Lung (tissue), 12 donors: Measurements from ENCODE around the gene GSTT2B. TPM values are rescaled to one million over a fixed set of nuclear protein-coding genes. Genes with fewer than 3 reads are reported as not detected.
"Not testable (repeated sequence)": the region's sequence is repeated elsewhere in the genome, so short reads cannot be mapped to it uniquely, and the experiment has no call there.

Experiments used
- ATAC-seq: fragments of 200-7000 bp; cut with Tn5 transposase; one replicate; pipeline ENCODE4 v1.9.1; 2020; ENCODE audit warnings: moderate number of reproducible peaks; ENCODE audit not compliant: insufficient read depth, low FRiP score
- DNase-seq, 3 donors: peaks; one replicate each; pipeline ENCODE4 v3.0.0-alpha.2; 2013 to 2017
- H3K27ac ChIP-seq, 2 donors: one replicate each; pipeline ENCODE4 v1.5.1; 2013; ENCODE audit warnings: mild to moderate bottlenecking in 2 of 2, moderate library complexity in 2 of 2, control low read depth in 1 of 2, inconsistent platforms in 1 of 2, low read depth in 1 of 2, low read length in 1 of 2
- H3K27me3 ChIP-seq, 3 donors: one replicate each; pipeline ENCODE4 v1.5.1; 2013; ENCODE audit warnings: low read length in 2 of 3; ENCODE audit not compliant: control insufficient read depth in 3 of 3, insufficient read depth in 3 of 3
- H3K36me3 ChIP-seq, 4 donors: one replicate each; pipeline ENCODE4 v1.5.1; 2013; ENCODE audit warnings: low read length in 4 of 4, mild to moderate bottlenecking in 1 of 4, moderate library complexity in 1 of 4; ENCODE audit not compliant: control insufficient read depth in 4 of 4, insufficient read depth in 4 of 4
- H3K4me1 ChIP-seq, 5 donors: one replicate each; pipeline ENCODE4 v1.5.1; 2013; ENCODE audit warnings: low read length in 5 of 5, mild to moderate bottlenecking in 2 of 5, moderate library complexity in 1 of 5; ENCODE audit not compliant: control insufficient read depth in 5 of 5, insufficient read depth in 5 of 5
- H3K4me3 ChIP-seq: one replicate; pipeline ENCODE4 v1.5.1; 2013; ENCODE audit warnings: mild to moderate bottlenecking, control low read depth, moderate library complexity
- H3K9ac ChIP-seq, 2 donors: one replicate each; pipeline ENCODE4 v1.5.1; 2013; ENCODE audit warnings: low read length in 2 of 2, control low read depth in 1 of 2; ENCODE audit not compliant: insufficient read depth in 1 of 2
- H3K9me3 ChIP-seq, 4 donors: one replicate each; pipeline ENCODE4 v1.5.1; 2013; ENCODE audit warnings: low read length in 3 of 4, mild to moderate bottlenecking in 1 of 4, moderate library complexity in 1 of 4; ENCODE audit not compliant: control insufficient read depth in 4 of 4, insufficient read depth in 3 of 4
- WGBS, 2 donors: extraction: QIAGEN DNeasy Blood & Tissue Kit; methylation state at CpG; one replicate each; pipeline ENCODE4 v1.1.7; 2013; 5-methylcytosine and 5-hydroxymethylcytosine counted together
- polyA plus RNA-seq, 2 donors: library from polyadenylated mRNA; stranded (reverse); fragments of 200-250 nt; gene quantifications; one replicate each; pipeline ENCODE4 v1.2.1, GENCODE V29; 2013
- total RNA-seq, 2 donors: library from RNA; depleted of rRNA in 1 of 2; stranded (reverse); fragments of >200 nt in 1 of 2; gene quantifications; one replicate each; pipeline ENCODE4 v1.2.1, GENCODE V29; 2014 to 2021
- TF ChIP-seq, protein P1 (sequence below): IDR thresholded peaks from 2 replicates; pipeline ENCODE4 v1.5.1; 2012; ENCODE audit warnings: mild to moderate bottlenecking; ENCODE audit errors: control extremely low read depth, extremely low read depth
- donor health status: control.
- donor health status: control.
- donor health status: Bipolar disorder and iron deficiency.
- donor health status: healthy.
- donor health status: DM: yes; HTN: yes; CAD: no.

GSTT2B gene
- total and polyA plus RNA-seq, 4 donors = 2.0 to 22.9 (median 15.6) TPM

DNA sequence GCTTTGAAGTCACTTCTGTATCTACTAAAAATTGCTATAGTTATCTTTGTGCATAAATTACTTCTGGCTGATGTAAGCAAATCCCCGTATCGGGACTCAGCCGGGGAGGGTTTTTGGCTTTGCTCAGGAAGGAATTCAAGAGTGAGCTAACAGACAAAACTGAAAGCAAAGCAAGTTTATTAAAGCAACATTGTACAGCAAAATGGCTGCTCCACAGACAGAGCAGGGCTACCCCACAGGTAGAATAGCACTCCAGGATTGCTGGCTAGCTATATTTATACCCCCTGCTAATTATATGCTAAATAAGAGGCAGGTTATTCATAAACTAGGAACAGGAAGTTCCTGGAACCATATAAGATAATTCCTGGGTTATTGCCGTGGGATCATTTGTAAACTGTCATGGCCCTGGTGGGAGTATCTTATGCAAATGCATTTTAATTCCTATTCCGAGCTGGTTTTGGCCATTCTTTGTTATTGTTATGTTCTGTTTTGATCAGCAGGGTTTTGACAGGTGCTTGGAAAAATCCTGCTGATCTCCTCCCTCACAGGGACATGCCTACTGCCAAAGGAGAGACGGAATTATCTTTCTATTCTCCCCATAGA, 51.6 kb downstream of the GSTT2B start:
- TF ChIP-seq, protein P1, sequence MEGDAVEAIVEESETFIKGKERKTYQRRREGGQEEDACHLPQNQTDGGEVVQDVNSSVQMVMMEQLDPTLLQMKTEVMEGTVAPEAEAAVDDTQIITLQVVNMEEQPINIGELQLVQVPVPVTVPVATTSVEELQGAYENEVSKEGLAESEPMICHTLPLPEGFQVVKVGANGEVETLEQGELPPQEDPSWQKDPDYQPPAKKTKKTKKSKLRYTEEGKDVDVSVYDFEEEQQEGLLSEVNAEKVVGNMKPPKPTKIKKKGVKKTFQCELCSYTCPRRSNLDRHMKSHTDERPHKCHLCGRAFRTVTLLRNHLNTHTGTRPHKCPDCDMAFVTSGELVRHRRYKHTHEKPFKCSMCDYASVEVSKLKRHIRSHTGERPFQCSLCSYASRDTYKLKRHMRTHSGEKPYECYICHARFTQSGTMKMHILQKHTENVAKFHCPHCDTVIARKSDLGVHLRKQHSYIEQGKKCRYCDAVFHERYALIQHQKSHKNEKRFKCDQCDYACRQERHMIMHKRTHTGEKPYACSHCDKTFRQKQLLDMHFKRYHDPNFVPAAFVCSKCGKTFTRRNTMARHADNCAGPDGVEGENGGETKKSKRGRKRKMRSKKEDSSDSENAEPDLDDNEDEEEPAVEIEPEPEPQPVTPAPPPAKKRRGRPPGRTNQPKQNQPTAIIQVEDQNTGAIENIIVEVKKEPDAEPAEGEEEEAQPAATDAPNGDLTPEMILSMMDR = no peak
- Histone ChIP-seq H3K4me3 (no peak overlapping the region), H3K9ac (peak overlapping the region in 1 of 2 donors; percentile 47), H3K9me3 (no peaks in the 10 kb centered on the region), H3K4me1 (peaks cover 0 to 39% (median 4%) of the 10 kb centered on the region in 5 donors), H3K27me3 (no peaks in the 10 kb centered on the region), H3K27ac (no peak overlapping the region), H3K36me3 (no peaks in the 10 kb centered on the region)
- WGBS, 2 donors = 57 to 67% methylated on average over 6 of the region's 6 CpGs
- ATAC-seq (no peak), DNase-seq (peak; percentile 46 to 79 (median 71))

DNA sequence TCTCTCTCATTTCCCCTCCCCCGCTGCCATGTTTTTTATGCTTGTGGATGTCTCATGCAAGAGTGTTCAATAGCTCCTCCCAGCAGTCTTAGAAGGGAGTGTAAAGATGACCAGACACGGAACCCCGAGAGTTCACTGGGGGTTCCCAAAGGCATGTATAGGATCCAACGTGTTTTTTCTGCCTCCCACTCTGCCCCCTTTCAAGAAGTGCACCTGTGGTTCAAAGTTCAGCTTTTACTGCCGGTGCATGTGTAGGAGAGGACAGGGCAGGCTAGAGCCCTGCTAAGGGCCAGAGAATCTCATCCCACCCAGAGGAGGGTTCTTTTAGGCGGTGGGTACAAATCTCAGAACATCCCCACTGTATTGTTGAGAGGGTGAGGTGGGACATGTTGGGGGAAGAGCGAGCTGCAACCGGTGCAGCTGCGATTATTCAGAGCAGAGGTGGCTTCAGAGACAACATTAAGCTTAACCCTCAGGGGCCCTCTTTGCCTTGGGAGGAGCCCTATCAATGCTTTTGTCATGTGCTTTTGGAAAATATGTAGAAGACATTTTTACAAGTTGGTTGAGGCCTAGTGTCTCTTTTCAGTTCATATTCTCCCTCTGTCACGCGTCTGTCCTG, 52.3 kb downstream of the GSTT2B start:
- peaks cover 0 to 38% (median 4%) of the 10 kb centered on the region in 5 donors for H3K4me1 ChIP-seq
- DNase-seq = no peak
- no peak overlapping the region for H3K4me3 ChIP-seq
- no peaks in the 10 kb centered on the region for H3K9me3 ChIP-seq
- no peak for ATAC-seq
- 80 to 92% methylated on average over 11 of the region's 11 CpGs for whole genome bisulfite sequencing, 2 donors
- TF ChIP-seq, protein P1 = no peak
- H3K27ac ChIP-seq = no peak overlapping the region
- no peaks in the 10 kb centered on the region for H3K36me3 ChIP-seq
- H3K9ac ChIP-seq = no peak overlapping the region
- H3K27me3 ChIP-seq = no peaks in the 10 kb centered on the region

DNA sequence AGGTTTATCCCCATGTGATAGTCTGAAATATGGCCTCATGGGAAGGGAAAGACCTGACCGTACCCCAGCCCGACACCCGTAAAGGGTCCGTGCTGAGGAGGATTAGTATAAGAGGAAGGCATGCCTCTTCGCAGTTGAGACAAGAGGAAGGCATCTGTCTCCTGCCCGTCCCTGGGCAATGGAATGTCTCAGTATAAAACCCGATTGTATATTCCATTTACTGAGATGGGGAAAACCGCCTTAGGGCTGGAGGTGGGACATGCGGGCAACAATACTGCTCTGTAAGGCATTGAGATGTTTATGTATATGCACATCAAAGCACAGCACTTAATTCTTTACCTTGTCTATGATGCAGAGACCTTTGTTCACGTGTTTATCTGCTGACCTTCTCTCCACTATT, 53.6 kb downstream of the GSTT2B start:
- DNase-seq, H3K9me3 ChIP-seq, H3K27me3 ChIP-seq, H3K4me3 ChIP-seq, ATAC-seq, H3K36me3 ChIP-seq, H3K9ac ChIP-seq, H3K27ac ChIP-seq: not testable (repeated sequence)
- 59 to 67% methylated on average over 10 of the region's 10 CpGs for WGBS, 2 donors
- peaks cover 0 to 31% (median 3%) of the 10 kb centered on the region in 5 donors for H3K4me1 ChIP-seq

Other genes starting within 250 kb of the GSTT2B start
- gene ZNF70, start 210.1 kb downstream of the GSTT2B start, total RNA-seq = 1 to 10 TPM; 5.8 to 6.9 TPM
- gene ZNF70, start 210.1 kb downstream of the GSTT2B start, polyA plus RNA-seq = 1 to 10 TPM in 1 of 2 donors, under 1 TPM in 1; 0.98 to 1.5 TPM
- gene VPREB3, start 206.8 kb downstream of the GSTT2B start, total RNA-seq = not detected
- gene VPREB3, start 206.8 kb downstream of the GSTT2B start, polyA plus RNA-seq = 1 to 10 TPM in 1 of 2 donors, under 1 TPM in 1; 0.39 to 1.4 TPM
- 10 to 100 TPM; 12.0 to 18.7 TPM for gene C22orf15, start 198.2 kb downstream of the GSTT2B start, total RNA-seq
- 1 to 10 TPM; 3.0 to 8.7 TPM for gene C22orf15, start 198.2 kb downstream of the GSTT2B start, polyA plus RNA-seq
- 100 to 1,000 TPM in 1 of 2 donors, 10 to 100 TPM in 1; 16.6 to 128 TPM for gene CHCHD10, start 193.2 kb downstream of the GSTT2B start, total RNA-seq
- 100 to 1,000 TPM in 1 of 2 donors, 10 to 100 TPM in 1; 37.2 to 174 TPM for gene CHCHD10, start 193.2 kb downstream of the GSTT2B start, polyA plus RNA-seq
- 1 to 10 TPM; 2.2 to 2.6 TPM for gene MMP11, start 188.3 kb downstream of the GSTT2B start, total RNA-seq
- under 1 TPM; 0.43 to 0.68 TPM for gene MMP11, start 188.3 kb downstream of the GSTT2B start, polyA plus RNA-seq
- 10 to 100 TPM; 39.2 to 69.6 TPM for gene SMARCB1, start 174.2 kb downstream of the GSTT2B start, total RNA-seq
- 10 to 100 TPM; 41.0 to 54.6 TPM for gene SMARCB1, start 174.2 kb downstream of the GSTT2B start, polyA plus RNA-seq
- gene DERL3, start 122.2 kb downstream of the GSTT2B start, total RNA-seq = 10 to 100 TPM in 1 of 2 donors, 1 to 10 TPM in 1; 6.1 to 15.1 TPM
- 1 to 10 TPM; 6.7 to 8.4 TPM for gene DERL3, start 122.2 kb downstream of the GSTT2B start, polyA plus RNA-seq
- 10 to 100 TPM; 11.1 to 14.1 TPM for gene SLC2A11, start 103.3 kb downstream of the GSTT2B start, total RNA-seq
- gene SLC2A11, start 103.3 kb downstream of the GSTT2B start, polyA plus RNA-seq = 1 to 10 TPM; 3.9 to 9.6 TPM
- 100 to 1,000 TPM in 1 of 2 donors, 10 to 100 TPM in 1; 71.8 to 751 TPM for gene MIF, start 66.8 kb downstream of the GSTT2B start, total RNA-seq
- 100 to 1,000 TPM; 850 to 887 TPM for gene MIF, start 66.8 kb downstream of the GSTT2B start, polyA plus RNA-seq
- 1 to 10 TPM in 1 of 2 donors, under 1 TPM in 1; 0.37 to 3.5 TPM for gene DDTL, start 5.7 kb upstream of the GSTT2B start, total RNA-seq
- 1 to 10 TPM; 1.4 to 4.4 TPM for gene DDTL, start 5.7 kb upstream of the GSTT2B start, polyA plus RNA-seq
- 100 to 1,000 TPM; 111 to 130 TPM for gene DDT, start 13.2 kb upstream of the GSTT2B start, total RNA-seq
- gene DDT, start 13.2 kb upstream of the GSTT2B start, polyA plus RNA-seq = 100 to 1,000 TPM; 221 to 268 TPM
- 1 to 10 TPM in 1 of 2 donors, not detected in 1; 4.9 TPM for gene GSTT2, start 18.9 kb upstream of the GSTT2B start, total RNA-seq
- 1 to 10 TPM in 1 of 2 donors, under 1 TPM in 1; 0.22 to 3.1 TPM for gene GSTT2, start 18.9 kb upstream of the GSTT2B start, polyA plus RNA-seq
- not detected for gene GSTT4, start 44.3 kb upstream of the GSTT2B start, total RNA-seq
- gene GSTT4, start 44.3 kb upstream of the GSTT2B start, polyA plus RNA-seq = not detected
- gene CABIN1, start 50.1 kb upstream of the GSTT2B start, total RNA-seq = 100 to 1,000 TPM in 1 of 2 donors, 10 to 100 TPM in 1; 69.1 to 109 TPM
- 10 to 100 TPM; 22.4 to 44.9 TPM for gene CABIN1, start 50.1 kb upstream of the GSTT2B start, polyA plus RNA-seq
- 10 to 100 TPM; 15.9 to 82.6 TPM for gene SUSD2, start 220.3 kb upstream of the GSTT2B start, total RNA-seq
- gene SUSD2, start 220.3 kb upstream of the GSTT2B start, polyA plus RNA-seq = 100 to 1,000 TPM in 1 of 2 donors, 10 to 100 TPM in 1; 16.8 to 192 TPM